ENCODE data around the gene RUNX2.
"Not testable (repeated sequence)": the region's sequence is repeated elsewhere in the genome, so short reads cannot be mapped to it uniquely, and the experiment has no call there.

RUNX2 gene

GRCh38 chr6:45327956-45328522 is at the start of gene RUNX2:
TSS of gene RUNX2 (plus strand) at chr6:45328330. CDS start at chr6:45328727, 397 bp downstream.
- TF ChIP-seq POLR2A (IDR thresholded peaks at IDR 0.05; ENCODE audit: low read length) = no peak
- TF ChIP-seq GATA1 (IDR thresholded peaks at IDR 0.05; ENCODE audit: low read depth, low read length) = no peak
- DNase-seq = no peak

DNA sequence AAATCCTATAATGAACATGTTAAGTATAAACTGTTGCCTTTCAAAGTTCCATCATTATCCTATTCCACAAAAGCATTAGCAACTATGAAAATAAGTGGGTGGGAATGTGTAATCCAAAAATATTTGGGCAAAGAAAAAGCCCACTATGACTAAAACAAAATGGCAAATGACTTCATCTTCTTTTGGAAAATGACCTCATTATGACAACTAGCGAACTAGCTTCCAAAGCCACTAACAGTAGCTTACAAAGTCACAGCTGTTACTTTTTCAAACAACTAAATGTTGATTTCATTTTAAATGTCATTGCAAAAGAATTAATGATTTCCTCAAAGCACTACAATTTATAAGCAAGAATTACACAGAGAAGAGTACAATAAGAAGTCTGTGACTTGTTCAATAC is 49.8 kb upstream of the RUNX2 start:
- DNase-seq = no peak
- TF ChIP-seq GATA1 (IDR thresholded peaks at IDR 0.05; ENCODE audit: low read depth, low read length) (no peak), POLR2A (IDR thresholded peaks at IDR 0.05; ENCODE audit: low read length) (no peak)

DNA sequence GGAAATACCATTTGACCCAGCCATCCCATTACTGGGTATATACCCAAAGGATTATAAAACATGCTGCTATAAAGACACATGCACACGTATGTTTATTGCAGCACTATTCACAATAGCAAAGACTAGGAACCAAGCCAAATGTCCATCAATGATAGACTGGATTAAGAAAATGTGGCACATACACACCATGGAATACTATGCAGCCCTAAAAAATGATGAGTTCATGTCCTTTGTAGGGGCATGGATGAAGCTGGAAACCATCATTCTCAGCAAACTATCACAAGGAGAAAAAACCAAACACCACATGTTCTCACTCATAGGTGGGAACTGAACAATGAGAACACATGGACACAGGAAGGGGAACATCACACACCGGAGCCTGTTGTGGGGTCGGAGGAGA is 41.4 kb upstream of the RUNX2 start:
- DNase-seq = not testable (repeated sequence)

- no peak for TF ChIP-seq GATA1 (IDR thresholded peaks at IDR 0.05; ENCODE audit: low read depth, low read length)
- TF ChIP-seq POLR2A (IDR thresholded peaks at IDR 0.05; ENCODE audit: low read length) = no peak
- no peak for DNase-seq
Observed at GRCh38 chr6:45289751-45290514, 38.2 kb upstream of the RUNX2 start.

- TF ChIP-seq GATA1 (IDR thresholded peaks at IDR 0.05; ENCODE audit: low read depth, low read length) = no peak
- DNase-seq = no peak
Observed at GRCh38 chr6:45293306-45293705, 34.8 kb upstream of the RUNX2 start.

- peak in 1 of 2 experiments; percentile 15 for DNase-seq
Observed at GRCh38 chr6:45294065-45294701, 33.9 kb upstream of the RUNX2 start.

- TF ChIP-seq GATA1 (IDR thresholded peaks at IDR 0.05; ENCODE audit: low read depth, low read length) (no peak), POLR2A (IDR thresholded peaks at IDR 0.05; ENCODE audit: low read length) (no peak)
- no peak for DNase-seq
Observed at GRCh38 chr6:45297320-45297719, 30.8 kb upstream of the RUNX2 start.

GRCh38 chr6:45299096-45299581 is 29.0 kb upstream of the RUNX2 start:
- no peak for DNase-seq
- TF ChIP-seq POLR2A (IDR thresholded peaks at IDR 0.05; ENCODE audit: low read length) (no peak), GATA1 (IDR thresholded peaks at IDR 0.05; ENCODE audit: low read depth, low read length) (no peak)

GRCh38 chr6:45300736-45301135 is 27.4 kb upstream of the RUNX2 start:
- no peak for DNase-seq
- TF ChIP-seq POLR2A (IDR thresholded peaks at IDR 0.05; ENCODE audit: low read length) (no peak), GATA1 (IDR thresholded peaks at IDR 0.05; ENCODE audit: low read depth, low read length) (no peak)

DNA sequence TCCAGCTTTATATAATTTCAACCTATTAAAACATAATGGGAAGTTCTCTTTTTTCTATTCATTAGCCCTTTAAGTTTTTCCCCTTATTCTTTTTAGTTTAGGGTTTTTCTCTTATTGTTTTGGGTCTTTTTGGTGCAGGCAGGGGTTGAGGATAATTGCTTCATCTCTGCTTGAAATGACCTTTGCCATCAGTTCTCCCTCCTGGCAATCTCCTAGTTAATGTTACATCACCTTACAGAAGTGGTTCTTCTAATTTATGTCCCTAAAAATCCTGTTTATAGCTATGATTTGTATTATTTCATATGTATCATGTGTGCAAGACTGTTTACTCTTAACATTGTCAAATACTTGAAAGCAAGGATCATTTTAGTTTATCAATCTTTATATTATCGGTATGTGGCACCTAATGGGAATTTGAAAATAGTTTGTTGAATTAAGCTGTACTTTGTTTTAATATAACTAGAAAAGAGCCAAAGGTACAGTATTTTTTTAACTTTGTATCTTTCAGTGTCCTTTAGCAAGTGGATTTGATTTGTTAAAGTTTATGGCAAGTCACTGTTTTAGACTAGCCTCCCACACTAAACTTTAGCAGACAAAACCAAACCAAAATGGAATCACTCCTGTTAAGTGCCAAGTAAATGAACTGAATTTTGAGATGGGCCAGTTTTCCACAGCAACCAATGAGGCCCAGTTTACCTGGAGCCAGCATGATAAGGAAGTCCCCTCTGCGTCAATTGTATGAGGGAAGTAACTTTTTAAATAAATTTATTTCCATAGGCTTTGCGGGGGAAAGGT is 26.6 kb upstream of the RUNX2 start:
- TF ChIP-seq GATA1 (IDR thresholded peaks at IDR 0.05; ENCODE audit: low read depth, low read length) (no peak), POLR2A (IDR thresholded peaks at IDR 0.05; ENCODE audit: low read length) (no peak)
- no peak for DNase-seq

- no peak for DNase-seq
- TF ChIP-seq POLR2A (IDR thresholded peaks at IDR 0.05; ENCODE audit: low read length) (no peak), GATA1 (IDR thresholded peaks at IDR 0.05; ENCODE audit: low read depth, low read length) (no peak)
Observed at GRCh38 chr6:45302832-45303231, 25.3 kb upstream of the RUNX2 start.

DNA sequence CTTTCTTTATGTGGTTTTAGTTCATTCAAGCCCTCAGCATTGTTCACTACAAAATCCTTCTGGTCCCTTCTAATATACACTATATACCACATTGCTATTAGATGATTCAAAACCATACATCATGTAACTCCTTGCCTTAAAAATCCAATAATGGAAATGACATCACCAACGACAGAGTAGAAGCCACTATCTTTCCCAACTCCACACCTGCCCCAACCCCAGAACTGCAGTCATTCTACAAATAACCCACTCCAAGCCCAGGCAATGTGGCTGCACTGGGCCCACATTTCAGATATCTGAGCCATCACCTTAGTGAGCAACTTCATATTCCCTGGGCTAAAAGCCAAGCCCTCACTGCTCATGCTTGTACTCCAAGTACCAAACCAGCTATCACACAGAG is 22.6 kb upstream of the RUNX2 start:
- no peak for DNase-seq

GRCh38 chr6:45310118-45310788 is 17.9 kb upstream of the RUNX2 start:
- no peak for DNase-seq
- TF ChIP-seq GATA1 (IDR thresholded peaks at IDR 0.05; ENCODE audit: low read depth, low read length) = no peak
- TF ChIP-seq POLR2A (IDR thresholded peaks at IDR 0.05; ENCODE audit: low read length) = no peak

More for the DNA sequence above, 22.6 kb upstream of the RUNX2 start:
- TF ChIP-seq POLR2A (IDR thresholded peaks at IDR 0.05; ENCODE audit: low read length) (no peak), GATA1 (IDR thresholded peaks at IDR 0.05; ENCODE audit: low read depth, low read length) (no peak)

GRCh38 chr6:45314146-45314545 is 14.0 kb upstream of the RUNX2 start:
- DNase-seq = no peak
- TF ChIP-seq GATA1 (IDR thresholded peaks at IDR 0.05; ENCODE audit: low read depth, low read length) = no peak
- no peak for TF ChIP-seq POLR2A (IDR thresholded peaks at IDR 0.05; ENCODE audit: low read length)

All from erythroblast (primary cell).